ENCODE data around the gene SMOC2.

SMOC2 gene

DNA sequence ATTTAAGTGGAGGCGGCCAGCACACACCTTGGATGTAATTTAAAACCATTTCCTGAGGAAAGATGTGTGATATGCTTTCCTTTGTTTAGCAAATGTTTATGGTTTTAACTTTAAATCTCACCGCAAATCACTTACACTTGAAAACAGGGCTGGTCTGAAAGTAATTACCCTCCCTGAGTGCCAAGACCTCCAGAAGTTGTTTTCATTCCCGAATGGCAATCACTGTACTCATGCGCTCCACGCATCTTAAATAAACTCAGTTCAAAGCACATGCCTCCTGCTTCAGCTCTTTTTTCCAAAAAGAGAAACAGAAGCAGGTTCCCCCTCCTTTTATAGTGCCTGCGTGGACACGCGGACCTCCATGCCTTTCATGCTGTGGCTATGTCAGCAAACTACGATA, 224.0 kb downstream of the SMOC2 start:
- no peaks in the 10 kb centered on the region for H3K36me3 ChIP-seq
- H3K4me3 ChIP-seq (ENCODE audit: low read depth, low read length), result no peak overlapping the region
- H3K4me1 ChIP-seq, result no peaks in the 10 kb centered on the region
- TF ChIP-seq, protein P1, sequence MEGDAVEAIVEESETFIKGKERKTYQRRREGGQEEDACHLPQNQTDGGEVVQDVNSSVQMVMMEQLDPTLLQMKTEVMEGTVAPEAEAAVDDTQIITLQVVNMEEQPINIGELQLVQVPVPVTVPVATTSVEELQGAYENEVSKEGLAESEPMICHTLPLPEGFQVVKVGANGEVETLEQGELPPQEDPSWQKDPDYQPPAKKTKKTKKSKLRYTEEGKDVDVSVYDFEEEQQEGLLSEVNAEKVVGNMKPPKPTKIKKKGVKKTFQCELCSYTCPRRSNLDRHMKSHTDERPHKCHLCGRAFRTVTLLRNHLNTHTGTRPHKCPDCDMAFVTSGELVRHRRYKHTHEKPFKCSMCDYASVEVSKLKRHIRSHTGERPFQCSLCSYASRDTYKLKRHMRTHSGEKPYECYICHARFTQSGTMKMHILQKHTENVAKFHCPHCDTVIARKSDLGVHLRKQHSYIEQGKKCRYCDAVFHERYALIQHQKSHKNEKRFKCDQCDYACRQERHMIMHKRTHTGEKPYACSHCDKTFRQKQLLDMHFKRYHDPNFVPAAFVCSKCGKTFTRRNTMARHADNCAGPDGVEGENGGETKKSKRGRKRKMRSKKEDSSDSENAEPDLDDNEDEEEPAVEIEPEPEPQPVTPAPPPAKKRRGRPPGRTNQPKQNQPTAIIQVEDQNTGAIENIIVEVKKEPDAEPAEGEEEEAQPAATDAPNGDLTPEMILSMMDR (IDR thresholded peaks at IDR 0.05; ENCODE audit: low read depth, low read length), result no peak
- H3K9me3 ChIP-seq, result no peaks in the 10 kb centered on the region
- no peaks in the 10 kb centered on the region for H3K27me3 ChIP-seq
- DNase-seq, result no peak

DNA sequence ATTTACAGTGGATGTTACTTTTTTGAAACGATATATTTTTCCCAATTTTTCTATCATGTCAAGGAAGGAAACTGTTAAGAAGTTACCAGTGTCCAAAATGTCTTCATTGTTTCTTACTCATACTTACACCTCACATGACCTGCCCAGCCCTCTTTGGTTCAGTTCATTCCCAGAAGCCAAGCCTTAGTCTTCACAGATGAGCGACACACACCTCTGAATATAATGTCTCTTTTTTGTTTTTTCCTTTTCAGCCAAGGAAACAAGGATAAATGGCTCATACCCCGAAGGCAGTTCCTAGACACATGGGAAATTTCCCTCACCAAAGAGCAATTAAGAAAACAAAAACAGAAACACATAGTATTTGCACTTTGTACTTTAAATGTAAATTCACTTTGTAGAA, 225.2 kb downstream of the SMOC2 start:
- no peak overlapping the region for H3K4me3 ChIP-seq (ENCODE audit: low read depth, low read length)

DNA sequence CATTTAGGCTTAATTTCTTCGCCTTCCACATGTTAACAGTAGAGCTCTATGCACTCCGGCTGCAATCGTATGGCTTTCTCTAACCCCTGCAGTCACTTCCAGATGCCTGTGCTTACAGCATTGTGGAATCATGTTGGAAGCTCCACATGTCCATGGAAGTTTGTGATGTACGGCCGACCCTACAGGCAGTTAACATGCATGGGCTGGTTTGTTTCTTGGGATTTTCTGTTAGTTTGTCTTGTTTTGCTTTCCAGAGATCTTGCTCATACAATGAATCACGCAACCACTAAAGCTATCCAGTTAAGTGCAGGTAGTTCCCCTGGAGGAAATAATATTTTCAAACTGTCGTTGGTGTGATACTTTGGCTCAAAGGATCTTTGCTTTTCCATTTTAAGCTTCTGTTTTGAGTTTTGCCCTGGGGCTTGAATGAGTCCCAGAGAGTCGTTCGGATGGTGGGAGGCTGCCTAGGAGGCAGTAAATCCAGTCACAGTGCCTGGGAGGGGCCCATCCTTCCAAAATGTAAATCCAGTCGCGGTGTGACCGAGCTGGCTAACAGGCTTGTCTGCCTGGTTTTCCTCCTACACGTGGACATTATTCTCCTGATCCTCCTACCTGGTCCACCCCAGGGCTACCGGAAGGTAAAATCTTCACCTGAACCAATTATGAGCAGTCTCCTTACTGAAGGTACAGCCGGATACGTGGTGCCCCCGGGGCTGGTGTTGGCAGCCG, 225.9 kb downstream of the SMOC2 start:
- H3K4me3 ChIP-seq (ENCODE audit: low read depth, low read length), result no peak overlapping the region
- TF ChIP-seq, protein P1 (IDR thresholded peaks at IDR 0.05; ENCODE audit: low read depth, low read length), result no peak
- H3K4me1 ChIP-seq, result no peaks in the 10 kb centered on the region

More for the DNA sequence above, 225.2 kb downstream of the SMOC2 start:
- Histone ChIP-seq H3K36me3 (no peaks in the 10 kb centered on the region), H3K9me3 (no peaks in the 10 kb centered on the region), H3K4me1 (no peaks in the 10 kb centered on the region), H3K27me3 (no peaks in the 10 kb centered on the region)
- DNase-seq, result no peak
- TF ChIP-seq, protein P1 (IDR thresholded peaks at IDR 0.05; ENCODE audit: low read depth, low read length), result no peak

DNA sequence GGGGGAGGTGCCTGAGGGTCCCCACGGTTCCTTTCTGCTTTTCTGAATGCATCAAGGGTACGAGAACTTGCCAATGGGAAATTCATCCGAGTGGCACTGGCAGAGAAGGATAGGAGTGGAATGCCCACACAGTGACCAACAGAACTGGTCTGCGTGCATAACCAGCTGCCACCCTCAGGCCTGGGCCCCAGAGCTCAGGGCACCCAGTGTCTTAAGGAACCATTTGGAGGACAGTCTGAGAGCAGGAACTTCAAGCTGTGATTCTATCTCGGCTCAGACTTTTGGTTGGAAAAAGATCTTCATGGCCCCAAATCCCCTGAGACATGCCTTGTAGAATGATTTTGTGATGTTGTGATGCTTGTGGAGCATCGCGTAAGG, 226.4 kb downstream of the SMOC2 start:
- H3K36me3 ChIP-seq, result no peaks in the 10 kb centered on the region
- no peak for DNase-seq
- TF ChIP-seq, protein P1 (IDR thresholded peaks at IDR 0.05; ENCODE audit: low read depth, low read length), result no peak
- H3K27me3 ChIP-seq, result no peaks in the 10 kb centered on the region
- H3K4me3 ChIP-seq (ENCODE audit: low read depth, low read length), result no peak overlapping the region
- H3K4me1 ChIP-seq, result no peaks in the 10 kb centered on the region
- no peaks in the 10 kb centered on the region for H3K9me3 ChIP-seq

More for the DNA sequence above, 225.9 kb downstream of the SMOC2 start:
- no peak for DNase-seq
- no peaks in the 10 kb centered on the region for H3K9me3 ChIP-seq
- H3K27me3 ChIP-seq, result no peaks in the 10 kb centered on the region
- no peaks in the 10 kb centered on the region for H3K36me3 ChIP-seq

DNA sequence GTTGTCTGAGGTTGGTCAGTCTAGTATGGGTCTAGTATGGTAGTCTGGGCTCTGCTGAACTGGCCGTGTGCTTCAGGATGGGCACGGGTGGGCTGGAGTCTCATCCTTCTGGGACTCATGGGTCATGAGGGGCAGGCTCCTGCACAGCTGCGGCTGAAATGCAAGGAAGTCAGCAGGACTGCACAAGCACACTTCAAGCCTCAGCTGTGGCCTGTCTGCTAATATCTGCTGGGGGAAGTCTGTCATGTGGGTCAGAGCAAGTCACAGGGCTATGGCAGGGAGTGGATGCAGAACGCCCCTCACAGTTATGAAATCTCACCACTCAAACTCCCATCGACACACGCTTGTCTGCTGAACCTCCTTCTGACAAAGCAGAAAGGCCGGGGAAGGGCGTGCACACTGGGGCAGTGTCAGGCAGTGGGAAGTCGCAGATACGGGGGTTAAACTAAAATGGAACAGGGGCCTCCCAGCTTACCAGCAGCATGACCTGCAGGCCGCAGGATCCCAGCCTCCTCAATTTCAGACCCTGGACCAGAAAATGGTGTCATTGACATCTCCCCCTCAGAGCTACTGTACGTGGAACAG, 229.5 kb downstream of the SMOC2 start:
- Histone ChIP-seq H3K9me3 (no peaks in the 10 kb centered on the region), H3K4me1 (no peaks in the 10 kb centered on the region), H3K36me3 (no peaks in the 10 kb centered on the region), H3K27me3 (no peaks in the 10 kb centered on the region), H3K4me3 (ENCODE audit: low read depth, low read length) (no peak overlapping the region)
- no peak for DNase-seq
- TF ChIP-seq, protein P1 (IDR thresholded peaks at IDR 0.05; ENCODE audit: low read depth, low read length), result no peak

Data from BE2C (cell line).